Small intestine (tissue), 7 donors: Measurements from ENCODE around the gene TBL1XR1. TPM values are rescaled to one million over a fixed set of nuclear protein-coding genes. Genes with fewer than 3 reads are reported as not detected.
A peak's percentile ranks its signal among the peaks of the same experiment; 100 is the strongest.

Source experiments
- DNase-seq, 2 donors: peaks; one replicate each; pipeline versions ENCODE4 v3.0.0 to v3.0.0-alpha.2; 2013
- FAIRE-seq: peaks from 2 replicates; lab custom pipeline; 2012; peaks lifted over from hg19 to GRCh38; lab: Jason Lieb, UNC
- H3K27ac ChIP-seq, 3 donors: one replicate each; pipeline ENCODE4 v1.5.1; 2013; ENCODE audit warnings: low read length in 2 of 3, mild to moderate bottlenecking in 2 of 3, control low read depth in 1 of 3, inconsistent platforms in 1 of 3, low read depth in 1 of 3, moderate library complexity in 1 of 3
- H3K27me3 ChIP-seq, 3 donors: one replicate each; pipeline ENCODE4 v1.6.1; 2013; ENCODE audit warnings: low read length in 3 of 3, inconsistent platforms in 1 of 3; ENCODE audit not compliant: control insufficient read depth in 3 of 3, insufficient read depth in 3 of 3
- H3K36me3 ChIP-seq, 3 donors: one replicate each; pipeline ENCODE4 v1.6.1; 2013; ENCODE audit warnings: low read length in 3 of 3, inconsistent platforms in 1 of 3, low read depth in 1 of 3, mild to moderate bottlenecking in 1 of 3, moderate library complexity in 1 of 3; ENCODE audit not compliant: control insufficient read depth in 3 of 3, insufficient read depth in 2 of 3
- H3K4me1 ChIP-seq, 3 donors: one replicate each; pipeline ENCODE4 v1.6.1; 2013; ENCODE audit warnings: low read length in 2 of 3, inconsistent platforms in 1 of 3, low read depth in 1 of 3, mild to moderate bottlenecking in 1 of 3, moderate library complexity in 1 of 3; ENCODE audit not compliant: control insufficient read depth in 3 of 3, insufficient read depth in 2 of 3
- H3K4me3 ChIP-seq, 3 donors: one replicate each; pipeline ENCODE4 v1.5.1; 2013; ENCODE audit warnings: low read length in 3 of 3, control low read depth in 1 of 3, inconsistent platforms in 1 of 3, low read depth in 1 of 3, mild to moderate bottlenecking in 1 of 3, moderate library complexity in 1 of 3
- H3K9me3 ChIP-seq, 2 donors: one replicate each; pipeline ENCODE4 v1.6.1; 2013; ENCODE audit warnings: low read depth in 1 of 2, low read length in 1 of 2; ENCODE audit not compliant: control insufficient read depth in 2 of 2, insufficient read depth in 1 of 2
- WGBS, 3 donors: extraction: QIAGEN DNeasy Blood & Tissue Kit; methylation state at CpG; one replicate each; pipeline ENCODE4 v1.1.7; 2013; 5-methylcytosine and 5-hydroxymethylcytosine counted together
- polyA plus RNA-seq, 4 donors: library from polyadenylated mRNA; stranded (reverse) in 3 of 4; unstranded in 1 of 4; fragments of 200-250 nt in 3 of 4; fragments of 120-200 nt in 1 of 4; gene quantifications; one replicate each; pipeline versions ENCODE4 v1.2.1 to v1.2.3, GENCODE V29; 2013
- donor health status: healthy with polysubstance abuse.
- donor health status: control.
- donor health status: control.
- donor health status: Bipolar disorder and iron deficiency.
- donor health status: healthy.

TBL1XR1 gene
- polyA plus RNA-seq, 4 donors = 13.8 to 74.8 (median 27.7) TPM

DNA sequence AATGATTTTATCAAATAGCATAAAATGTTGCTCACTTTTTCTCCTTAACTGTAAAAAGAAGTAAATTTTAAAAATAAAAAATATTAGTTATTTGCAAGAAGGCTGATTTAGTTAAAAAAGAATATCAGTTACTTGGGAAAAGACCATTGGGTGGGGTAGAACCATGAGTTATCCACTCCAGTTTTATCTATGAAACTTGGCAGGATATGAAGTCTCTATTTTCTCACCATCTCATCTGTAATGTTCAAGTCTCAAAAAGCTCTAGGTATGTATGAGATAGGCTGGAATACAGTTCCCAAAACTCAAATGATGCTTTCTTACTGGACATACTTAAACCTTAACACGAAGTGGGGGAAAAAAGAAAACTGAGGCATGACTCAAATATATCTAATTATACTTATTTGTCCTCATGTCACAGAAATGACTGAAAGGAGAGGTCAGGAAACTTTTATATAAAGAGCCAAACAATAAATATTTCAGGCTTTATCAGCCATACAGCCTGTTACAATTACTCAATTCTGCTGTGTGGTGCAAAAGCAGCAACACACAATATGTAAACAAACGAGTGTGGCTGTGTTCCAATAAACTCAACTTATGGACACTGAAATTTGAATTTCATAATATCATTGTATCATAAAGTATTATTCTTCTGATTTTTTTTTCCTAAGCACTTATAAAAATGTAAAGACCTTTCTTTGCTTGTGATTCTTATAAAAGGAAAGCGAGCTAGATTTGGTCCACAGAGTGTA lies 131.8 kb downstream of the TBL1XR1 start:
- Histone ChIP-seq H3K27ac (no peak overlapping the region), H3K27me3 (no peaks in the 10 kb centered on the region), H3K9me3 (no peaks in the 10 kb centered on the region), H3K4me1 (peaks cover 0 to 10% (median 0%) of the 10 kb centered on the region in 3 donors), H3K36me3 (peaks cover 0 to 3% (median 0%) of the 10 kb centered on the region in 3 donors), H3K4me3 (no peak overlapping the region)
- DNase-seq = no peak
- 69 to 86% (median 84%) methylated on average over 3 of the region's 3 CpGs for WGBS, 3 donors
- FAIRE-seq = no peak

DNA sequence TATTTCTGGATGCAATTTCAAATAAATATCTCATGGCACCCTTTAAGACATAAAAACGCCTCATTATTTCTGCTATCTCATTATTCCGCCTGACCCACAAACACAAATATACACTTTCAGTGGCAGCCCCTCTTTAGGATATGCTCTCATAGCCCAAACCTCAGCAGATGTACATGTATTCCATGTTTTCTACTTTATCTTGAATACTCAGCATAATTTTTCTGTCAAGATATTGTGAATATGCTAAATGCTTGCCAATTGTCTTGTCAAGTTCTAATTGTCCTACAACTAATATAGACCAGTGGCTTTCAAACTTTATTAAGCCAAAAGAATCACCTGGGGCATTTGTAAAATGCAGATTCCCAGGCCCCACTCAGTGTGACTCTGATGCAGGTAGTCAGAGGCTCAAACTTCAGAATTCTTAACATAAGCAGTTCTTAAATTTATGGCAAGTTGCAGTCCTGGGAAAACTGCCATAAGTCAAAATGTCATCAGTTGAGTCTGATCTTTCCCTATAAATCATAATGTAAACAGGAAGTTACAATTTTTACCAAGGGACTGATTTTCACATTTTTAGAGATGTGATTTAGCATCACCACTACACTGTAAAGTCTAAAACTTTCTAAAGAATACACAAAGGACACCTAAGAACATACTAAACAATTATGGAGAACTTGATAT lies 135.1 kb downstream of the TBL1XR1 start:
- H3K36me3 ChIP-seq = peaks cover 0 to 7% (median 0%) of the 10 kb centered on the region in 3 donors
- FAIRE-seq = no peak
- 91 to 94% (median 93%) methylated on average over 2 of the region's 2 CpGs for WGBS, 3 donors
- no peak overlapping the region for H3K27ac ChIP-seq
- H3K9me3 ChIP-seq = no peaks in the 10 kb centered on the region
- H3K4me1 ChIP-seq = peaks cover 0 to 11% (median 0%) of the 10 kb centered on the region in 3 donors
- H3K27me3 ChIP-seq = no peaks in the 10 kb centered on the region
- DNase-seq = no peak
- no peak overlapping the region for H3K4me3 ChIP-seq

DNA sequence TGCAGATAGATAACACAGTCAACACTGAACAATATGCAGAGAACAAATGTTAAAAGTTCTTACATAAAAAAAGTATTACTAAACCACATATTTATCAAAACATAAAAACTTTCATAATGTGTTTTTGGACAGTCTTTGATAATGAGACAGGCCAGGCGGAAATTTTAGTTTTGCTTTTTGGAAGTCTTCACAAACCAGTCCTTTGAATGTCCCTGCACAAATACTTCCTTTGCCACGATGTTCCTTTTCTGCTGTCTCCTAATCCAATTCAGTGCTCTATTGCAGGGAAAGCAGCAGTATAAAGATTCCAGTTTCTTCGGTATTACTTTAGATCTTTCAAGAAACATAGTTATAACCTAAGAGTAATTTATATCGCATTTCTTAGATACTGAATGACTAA lies 135.9 kb downstream of the TBL1XR1 start:
- WGBS, 3 donors = 70 to 87% (median 82%) methylated on average over 4 of the region's 4 CpGs
- no peak overlapping the region for H3K27ac ChIP-seq
- H3K4me1 ChIP-seq = peaks cover 0 to 10% (median 0%) of the 10 kb centered on the region in 3 donors
- peaks cover 0 to 7% (median 0%) of the 10 kb centered on the region in 3 donors for H3K36me3 ChIP-seq
- H3K4me3 ChIP-seq = no peak overlapping the region
- FAIRE-seq (no peak), DNase-seq (no peak)
- no peaks in the 10 kb centered on the region for H3K27me3 ChIP-seq
- no peaks in the 10 kb centered on the region for H3K9me3 ChIP-seq

DNA sequence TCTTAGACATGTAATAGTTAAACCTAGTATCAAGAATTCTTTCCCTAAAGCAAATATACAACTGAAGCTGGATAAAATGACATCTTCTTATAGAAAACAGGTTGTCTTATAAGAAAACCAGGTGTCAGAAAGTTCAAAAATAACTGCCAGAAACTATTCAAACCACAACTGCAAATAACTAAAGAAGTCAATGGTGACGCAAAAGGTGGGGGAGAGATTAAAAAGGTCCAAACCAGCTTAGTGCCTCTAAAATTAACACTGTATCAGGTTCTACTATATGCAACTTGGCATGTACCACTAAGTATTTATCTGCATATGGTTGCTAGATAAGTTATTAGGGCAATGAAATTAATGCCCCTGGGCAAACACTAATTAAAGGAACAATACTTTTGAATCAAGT lies 136.8 kb downstream of the TBL1XR1 start:
- Histone ChIP-seq H3K27me3 (no peaks in the 10 kb centered on the region), H3K27ac (no peak overlapping the region), H3K9me3 (no peaks in the 10 kb centered on the region), H3K36me3 (peaks cover 0 to 7% (median 0%) of the 10 kb centered on the region in 3 donors), H3K4me3 (no peak overlapping the region), H3K4me1 (peaks cover 0 to 5% (median 0%) of the 10 kb centered on the region in 3 donors)
- 83 to 93% (median 88%) methylated on average over 1 of the region's 1 CpG for WGBS, 3 donors
- FAIRE-seq = no peak
- no peak for DNase-seq

DNA sequence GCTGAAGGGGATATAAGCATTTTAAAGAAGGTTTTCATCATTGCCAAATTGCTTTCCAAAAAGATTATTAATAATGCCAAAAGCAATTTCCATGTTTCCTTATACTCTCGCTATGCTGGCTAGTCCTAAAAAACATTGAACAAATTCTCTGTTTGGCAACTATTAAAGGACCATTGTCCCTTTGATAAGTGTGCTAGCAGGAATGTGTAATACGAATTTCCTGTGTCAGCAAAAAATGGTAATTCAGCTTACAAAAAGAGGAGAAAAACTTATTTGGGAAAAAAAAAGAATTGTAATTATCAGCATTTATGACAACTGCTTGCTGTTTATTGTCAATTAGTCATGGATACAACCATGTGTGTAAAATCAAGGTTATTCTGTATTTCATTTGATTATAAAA lies 138.6 kb downstream of the TBL1XR1 start:
- WGBS, 3 donors = 84 to 93% (median 92%) methylated on average over 2 of the region's 2 CpGs
- no peaks in the 10 kb centered on the region for H3K27me3 ChIP-seq
- H3K27ac ChIP-seq = no peak overlapping the region
- no peak overlapping the region for H3K4me3 ChIP-seq
- H3K4me1 ChIP-seq = peaks cover 0 to 5% (median 0%) of the 10 kb centered on the region in 3 donors
- no peaks in the 10 kb centered on the region for H3K9me3 ChIP-seq
- FAIRE-seq (no peak), DNase-seq (no peak)
- H3K36me3 ChIP-seq = peaks cover 0 to 7% (median 0%) of the 10 kb centered on the region in 3 donors

DNA sequence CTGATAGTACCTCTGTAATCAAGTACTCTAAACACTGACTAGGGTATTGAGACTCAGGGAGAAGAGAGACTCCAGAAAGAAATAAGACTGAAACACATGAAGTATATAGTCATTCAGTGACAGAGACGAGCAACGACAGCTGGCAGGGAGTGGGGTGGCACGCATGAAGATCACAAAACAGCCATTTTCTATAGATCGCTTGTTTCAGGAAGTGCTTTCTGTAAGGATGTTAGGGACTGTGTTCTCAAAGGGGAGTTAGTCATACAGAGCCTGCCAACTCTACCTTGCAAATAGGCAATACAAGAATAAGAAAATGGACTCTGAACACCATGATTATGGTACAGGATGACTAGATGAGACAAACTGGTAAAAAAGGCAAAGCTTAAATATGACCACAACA lies 139.5 kb downstream of the TBL1XR1 start:
- no peak overlapping the region for H3K4me3 ChIP-seq
- peaks cover 0 to 7% (median 5%) of the 10 kb centered on the region in 3 donors for H3K36me3 ChIP-seq
- H3K9me3 ChIP-seq = no peaks in the 10 kb centered on the region
- WGBS, 3 donors = 36 to 62% (median 45%) methylated on average over 4 of the region's 4 CpGs
- peaks cover 0 to 5% (median 0%) of the 10 kb centered on the region in 3 donors for H3K4me1 ChIP-seq
- no peak for FAIRE-seq
- peak; percentile 25 to 67 for DNase-seq
- no peak overlapping the region for H3K27ac ChIP-seq
- H3K27me3 ChIP-seq = no peaks in the 10 kb centered on the region

DNA sequence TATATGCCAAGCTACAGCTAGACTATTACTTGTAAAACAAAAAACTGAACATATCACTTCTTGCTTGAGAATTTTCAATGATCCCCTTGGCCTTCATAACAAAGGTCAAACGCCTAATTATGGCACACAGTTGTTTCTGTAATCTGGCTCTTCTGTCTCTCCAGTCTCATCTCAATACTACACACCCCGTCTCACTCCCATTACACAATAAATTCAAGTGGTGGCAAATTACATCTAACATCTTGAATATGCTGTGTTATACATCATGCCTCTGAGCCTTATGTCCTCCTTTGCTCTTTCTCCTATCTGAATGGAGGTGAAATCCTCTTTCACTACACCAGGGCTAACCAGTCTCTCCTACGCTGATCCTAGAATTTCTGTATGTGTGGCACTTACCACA lies 140.4 kb downstream of the TBL1XR1 start:
- FAIRE-seq (no peak), DNase-seq (no peak)
- Histone ChIP-seq H3K27me3 (no peaks in the 10 kb centered on the region), H3K4me3 (no peak overlapping the region), H3K4me1 (peaks cover 0 to 2% (median 0%) of the 10 kb centered on the region in 3 donors), H3K36me3 (peaks cover 0 to 7% (median 5%) of the 10 kb centered on the region in 3 donors), H3K27ac (no peak overlapping the region), H3K9me3 (no peaks in the 10 kb centered on the region)
- WGBS, 3 donors = 89 to 92% (median 91%) methylated on average over 3 of the region's 3 CpGs

DNA sequence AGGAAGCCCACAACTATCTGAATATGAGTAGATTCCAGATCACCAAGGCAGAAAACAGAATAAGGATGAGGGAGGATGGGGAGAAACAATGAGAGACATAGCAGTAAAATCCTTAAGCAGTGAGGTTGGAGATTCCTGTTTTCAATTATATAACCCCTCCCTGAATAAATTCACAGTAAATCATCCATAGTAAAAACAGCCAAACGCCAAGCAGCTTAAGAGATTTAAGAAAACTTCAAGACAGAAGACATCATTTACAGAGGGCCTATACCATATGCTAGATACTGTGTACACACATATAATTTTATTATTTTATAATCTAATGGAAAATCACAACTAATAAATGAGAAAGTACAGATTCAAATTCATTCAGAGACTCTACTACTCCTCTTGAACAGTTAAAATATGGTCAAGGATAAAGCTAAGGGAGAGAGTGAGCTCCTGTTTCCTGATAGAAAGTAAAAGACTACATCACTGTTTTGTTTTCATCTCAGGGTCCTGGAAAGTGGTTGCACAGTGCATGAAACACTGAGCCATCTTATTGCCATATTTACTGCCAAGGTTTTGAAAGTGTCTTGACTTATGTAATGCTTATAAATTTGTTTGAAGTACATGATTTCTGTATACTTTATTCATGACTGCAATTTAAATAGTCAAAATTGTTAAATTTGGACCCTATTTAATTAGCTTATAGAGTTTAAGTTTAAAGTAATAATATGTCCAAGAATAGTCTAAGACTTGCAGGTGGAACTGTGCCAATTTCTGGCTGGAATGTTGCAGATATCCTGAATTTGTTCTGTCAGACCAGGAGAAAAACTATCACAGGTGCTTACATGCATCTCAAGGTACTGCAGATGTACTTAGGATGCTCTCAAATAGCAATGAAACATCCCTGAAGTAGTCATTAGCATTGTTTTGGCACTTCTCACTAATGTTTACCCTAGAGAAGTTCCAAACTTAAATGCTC lies 141.4 kb downstream of the TBL1XR1 start:
- Histone ChIP-seq H3K4me3 (no peak overlapping the region), H3K36me3 (peaks cover 2 to 10% (median 5%) of the 10 kb centered on the region in 3 donors), H3K27me3 (no peaks in the 10 kb centered on the region), H3K9me3 (no peaks in the 10 kb centered on the region), H3K27ac (no peak overlapping the region), H3K4me1 (peaks cover 0 to 2% (median 0%) of the 10 kb centered on the region in 3 donors)
- DNase-seq (no peak), FAIRE-seq (no peak)
- 29 to 64% (median 56%) methylated on average over 1 of the region's 1 CpG for WGBS, 3 donors
